Rectal smooth muscle tissue (tissue), 1 donor: Measurements from ENCODE around the gene SLAMF6.

Experiments
- H3K27ac ChIP-seq: one replicate; pipeline ENCODE4 v1.7.0; 2013; ENCODE audit warnings: low read depth, low read length, inconsistent platforms
- H3K27me3 ChIP-seq: one replicate; pipeline ENCODE4 v1.7.0; 2013; ENCODE audit warnings: low read length; ENCODE audit not compliant: control insufficient read depth, insufficient read depth
- H3K36me3 ChIP-seq: one replicate; pipeline ENCODE4 v1.7.0; 2013; ENCODE audit warnings: low read length; ENCODE audit not compliant: control insufficient read depth, insufficient read depth
- H3K4me1 ChIP-seq: one replicate; pipeline ENCODE4 v1.7.0; 2013; ENCODE audit warnings: low read length; ENCODE audit not compliant: control insufficient read depth, insufficient read depth
- H3K4me3 ChIP-seq: one replicate; pipeline ENCODE4 v1.7.0; 2013; ENCODE audit warnings: low read length
- H3K9ac ChIP-seq: one replicate; pipeline ENCODE4 v1.7.0; 2013; ENCODE audit warnings: low read length

Gene SLAMF6

GRCh38 chr1:160471253-160471652 lies 51.8 kb downstream of the SLAMF6 start:
- H3K4me3 ChIP-seq, result no peak overlapping the region
- H3K9ac ChIP-seq, result no peak overlapping the region

GRCh38 chr1:160467576-160467975 lies 55.5 kb downstream of the SLAMF6 start:
- Histone ChIP-seq H3K36me3 (no peaks in the 10 kb centered on the region), H3K27ac (no peak overlapping the region), H3K27me3 (no peaks in the 10 kb centered on the region), H3K4me1 (no peaks in the 10 kb centered on the region), H3K4me3 (no peak overlapping the region), H3K9ac (no peak overlapping the region)

More at GRCh38 chr1:160471253-160471652, 51.8 kb downstream of the SLAMF6 start:
- no peaks in the 10 kb centered on the region for H3K27me3 ChIP-seq
- H3K36me3 ChIP-seq, result no peaks in the 10 kb centered on the region
- no peak overlapping the region for H3K27ac ChIP-seq
- no peaks in the 10 kb centered on the region for H3K4me1 ChIP-seq

- Histone ChIP-seq H3K27ac (no peak overlapping the region), H3K36me3 (no peaks in the 10 kb centered on the region)
These were observed 56.1 kb downstream of the SLAMF6 start for GRCh38 chr1:160466961-160467360.

GRCh38 chr1:160465123-160465522 lies 57.9 kb downstream of the SLAMF6 start:
- H3K27ac ChIP-seq, result no peak overlapping the region
- no peaks in the 10 kb centered on the region for H3K4me1 ChIP-seq
- no peaks in the 10 kb centered on the region for H3K36me3 ChIP-seq
- no peak overlapping the region for H3K4me3 ChIP-seq
- no peak overlapping the region for H3K9ac ChIP-seq
- no peaks in the 10 kb centered on the region for H3K27me3 ChIP-seq

More at GRCh38 chr1:160466961-160467360, 56.1 kb downstream of the SLAMF6 start:
- Histone ChIP-seq H3K9ac (no peak overlapping the region), H3K4me1 (no peaks in the 10 kb centered on the region), H3K4me3 (no peak overlapping the region), H3K27me3 (no peaks in the 10 kb centered on the region)

GRCh38 chr1:160460683-160461287 lies 62.3 kb downstream of the SLAMF6 start:
- Histone ChIP-seq H3K36me3 (no peaks in the 10 kb centered on the region), H3K9ac (no peak overlapping the region)

GRCh38 chr1:160460214-160460642 lies 62.8 kb downstream of the SLAMF6 start:
- Histone ChIP-seq H3K36me3 (no peaks in the 10 kb centered on the region), H3K9ac (no peak overlapping the region), H3K27ac (no peak overlapping the region), H3K4me1 (no peaks in the 10 kb centered on the region), H3K27me3 (no peaks in the 10 kb centered on the region), H3K4me3 (no peak overlapping the region)

More at GRCh38 chr1:160460683-160461287, 62.3 kb downstream of the SLAMF6 start:
- Histone ChIP-seq H3K27ac (no peak overlapping the region), H3K27me3 (no peaks in the 10 kb centered on the region), H3K4me3 (no peak overlapping the region), H3K4me1 (no peaks in the 10 kb centered on the region)

- Histone ChIP-seq H3K27me3 (no peaks in the 10 kb centered on the region), H3K9ac (no peak overlapping the region), H3K4me1 (no peaks in the 10 kb centered on the region), H3K27ac (no peak overlapping the region), H3K4me3 (no peak overlapping the region), H3K36me3 (no peaks in the 10 kb centered on the region)
These were observed 63.4 kb downstream of the SLAMF6 start for GRCh38 chr1:160459687-160460086.

- Histone ChIP-seq H3K9ac (no peak overlapping the region), H3K36me3 (no peaks in the 10 kb centered on the region), H3K4me1 (no peaks in the 10 kb centered on the region), H3K4me3 (no peak overlapping the region), H3K27me3 (no peaks in the 10 kb centered on the region), H3K27ac (no peak overlapping the region)
These were observed 64.0 kb downstream of the SLAMF6 start for GRCh38 chr1:160459056-160459455.

- Histone ChIP-seq H3K9ac (no peak overlapping the region), H3K27ac (no peak overlapping the region), H3K4me1 (no peaks in the 10 kb centered on the region), H3K4me3 (no peak overlapping the region), H3K36me3 (no peaks in the 10 kb centered on the region), H3K27me3 (no peaks in the 10 kb centered on the region)
These were observed 67.9 kb downstream of the SLAMF6 start for GRCh38 chr1:160455153-160455517.

GRCh38 chr1:160454371-160455152 lies 68.5 kb downstream of the SLAMF6 start:
- Histone ChIP-seq H3K36me3 (no peaks in the 10 kb centered on the region), H3K27me3 (no peaks in the 10 kb centered on the region)

GRCh38 chr1:160453443-160453842 lies 69.6 kb downstream of the SLAMF6 start:
- no peak overlapping the region for H3K27ac ChIP-seq
- H3K36me3 ChIP-seq, result no peaks in the 10 kb centered on the region
- no peak overlapping the region for H3K9ac ChIP-seq
- H3K4me3 ChIP-seq, result no peak overlapping the region
- no peaks in the 10 kb centered on the region for H3K27me3 ChIP-seq
- H3K4me1 ChIP-seq, result no peaks in the 10 kb centered on the region

More at GRCh38 chr1:160454371-160455152, 68.5 kb downstream of the SLAMF6 start:
- Histone ChIP-seq H3K4me1 (no peaks in the 10 kb centered on the region), H3K9ac (no peak overlapping the region), H3K4me3 (no peak overlapping the region), H3K27ac (no peak overlapping the region)

GRCh38 chr1:160451859-160452232 lies 71.2 kb downstream of the SLAMF6 start:
- Histone ChIP-seq H3K4me3 (no peak overlapping the region), H3K9ac (no peak overlapping the region), H3K36me3 (no peaks in the 10 kb centered on the region), H3K4me1 (no peaks in the 10 kb centered on the region), H3K27ac (no peak overlapping the region), H3K27me3 (no peaks in the 10 kb centered on the region)
